SK-N-SH (cell line): ENCODE data around the gene SLC12A5.

Experiments used
- CTCF ChIP-seq: fragments of 200-600 bp; sonication (generic); IDR thresholded peaks from 2 replicates; pipeline ENCODE4 v1.6.1; 2017; ENCODE audit warnings: antibody characterized with exemption, mild to moderate bottlenecking, moderate library complexity
- EZH2phosphoT487 ChIP-seq: fragments of 200-600 bp; sonication (generic); IDR thresholded peaks from 2 replicates; pipeline ENCODE4 v1.6.1; 2017; ENCODE audit warnings: low read depth, mixed run types, mild to moderate bottlenecking, antibody characterized with exemption, moderate library complexity, borderline replicate concordance
- FOXJ3 ChIP-seq: sonication (generic); formaldehyde crosslinking; IDR thresholded peaks from 2 replicates; pipeline ENCODE4 v1.5.1; 2020; ENCODE audit warnings: mild to moderate bottlenecking, missing genetic modification reagents
- MXI1 ChIP-seq: IDR thresholded peaks from 2 replicates; pipeline ENCODE4 v1.6.1; 2012; ENCODE audit warnings: mild to moderate bottlenecking, low read depth, low read length, improper control_type of control experiment
- NRF1 ChIP-seq: IDR thresholded peaks from 2 replicates; pipeline ENCODE4 v1.6.1; 2012; ENCODE audit warnings: low read depth, mild to moderate bottlenecking, low read length
- POLR2AphosphoS5 ChIP-seq: IDR thresholded peaks from 2 replicates; pipeline ENCODE4 v1.6.1; 2012; ENCODE audit warnings: low read depth, low read length
- RFX5 ChIP-seq: IDR thresholded peaks from 2 replicates; pipeline ENCODE4 v1.6.1; 2012; ENCODE audit warnings: mild to moderate bottlenecking, improper control_type of control experiment, low read length
- SIN3A ChIP-seq: IDR thresholded peaks from 2 replicates; pipeline ENCODE4 v1.6.1; 2012; ENCODE audit warnings: low read depth, mild to moderate bottlenecking, low read length, moderate library complexity, borderline replicate concordance
- TAF1 ChIP-seq: IDR thresholded peaks from 2 replicates; pipeline ENCODE4 v1.6.1; 2012; ENCODE audit warnings: low read depth, mild to moderate bottlenecking, low read length, moderate library complexity, borderline replicate concordance
- TEAD4 ChIP-seq: IDR thresholded peaks from 2 replicates; pipeline ENCODE4 v1.4.0; 2012; ENCODE audit warnings: mild to moderate bottlenecking, borderline replicate concordance; ENCODE audit not compliant: insufficient read depth
- YY1 ChIP-seq: IDR thresholded peaks from 2 replicates; pipeline ENCODE4 v1.4.0; 2012; ENCODE audit warnings: low read depth, mild to moderate bottlenecking
- TF ChIP-seq, protein P1 (sequence below): IDR thresholded peaks from 2 replicates; pipeline ENCODE4 v1.4.0; 2012; ENCODE audit warnings: low read depth
- TF ChIP-seq, protein P2 (sequence below): IDR thresholded peaks from 2 replicates; pipeline ENCODE4 v1.6.1; 2012; ENCODE audit warnings: mild to moderate bottlenecking, low read depth, low read length, moderate library complexity

GRCh38 chr20:46058599-46059281 is 29.7 kb downstream of the SLC12A5 start:
- TF ChIP-seq TAF1 (no peak), EZH2phosphoT487 (no peak), RFX5 (no peak), SIN3A (no peak), CTCF (no peak), POLR2AphosphoS5 (no peak; the same call in 1 of the 2 replicates), NRF1 (no peak), MXI1 (no peak), YY1 (no peak), FOXJ3 (CRISPR knock-in tag) (no peak), TEAD4 (no peak)
- TF ChIP-seq, protein P1, sequence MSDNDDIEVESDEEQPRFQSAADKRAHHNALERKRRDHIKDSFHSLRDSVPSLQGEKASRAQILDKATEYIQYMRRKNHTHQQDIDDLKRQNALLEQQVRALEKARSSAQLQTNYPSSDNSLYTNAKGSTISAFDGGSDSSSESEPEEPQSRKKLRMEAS: no peak
- TF ChIP-seq, protein P2, sequence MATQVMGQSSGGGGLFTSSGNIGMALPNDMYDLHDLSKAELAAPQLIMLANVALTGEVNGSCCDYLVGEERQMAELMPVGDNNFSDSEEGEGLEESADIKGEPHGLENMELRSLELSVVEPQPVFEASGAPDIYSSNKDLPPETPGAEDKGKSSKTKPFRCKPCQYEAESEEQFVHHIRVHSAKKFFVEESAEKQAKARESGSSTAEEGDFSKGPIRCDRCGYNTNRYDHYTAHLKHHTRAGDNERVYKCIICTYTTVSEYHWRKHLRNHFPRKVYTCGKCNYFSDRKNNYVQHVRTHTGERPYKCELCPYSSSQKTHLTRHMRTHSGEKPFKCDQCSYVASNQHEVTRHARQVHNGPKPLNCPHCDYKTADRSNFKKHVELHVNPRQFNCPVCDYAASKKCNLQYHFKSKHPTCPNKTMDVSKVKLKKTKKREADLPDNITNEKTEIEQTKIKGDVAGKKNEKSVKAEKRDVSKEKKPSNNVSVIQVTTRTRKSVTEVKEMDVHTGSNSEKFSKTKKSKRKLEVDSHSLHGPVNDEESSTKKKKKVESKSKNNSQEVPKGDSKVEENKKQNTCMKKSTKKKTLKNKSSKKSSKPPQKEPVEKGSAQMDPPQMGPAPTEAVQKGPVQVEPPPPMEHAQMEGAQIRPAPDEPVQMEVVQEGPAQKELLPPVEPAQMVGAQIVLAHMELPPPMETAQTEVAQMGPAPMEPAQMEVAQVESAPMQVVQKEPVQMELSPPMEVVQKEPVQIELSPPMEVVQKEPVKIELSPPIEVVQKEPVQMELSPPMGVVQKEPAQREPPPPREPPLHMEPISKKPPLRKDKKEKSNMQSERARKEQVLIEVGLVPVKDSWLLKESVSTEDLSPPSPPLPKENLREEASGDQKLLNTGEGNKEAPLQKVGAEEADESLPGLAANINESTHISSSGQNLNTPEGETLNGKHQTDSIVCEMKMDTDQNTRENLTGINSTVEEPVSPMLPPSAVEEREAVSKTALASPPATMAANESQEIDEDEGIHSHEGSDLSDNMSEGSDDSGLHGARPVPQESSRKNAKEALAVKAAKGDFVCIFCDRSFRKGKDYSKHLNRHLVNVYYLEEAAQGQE: no peak
